LNCaP clone FGC (cell line): ENCODE results near the gene EEPD1.
A peak's percentile ranks its signal among the peaks of the same experiment; 100 is the strongest.

Experiments
- DNase-seq: peaks from one replicate; pipeline ENCODE4 v3.0.0-alpha.2; 2011; ENCODE audit warnings: low read depth
- H3K4me3 ChIP-seq: 2 replicates; pipeline ENCODE4 v1.5.1; 2011; ENCODE audit warnings: mild to moderate bottlenecking, low read depth, low read length, control low read depth
- CTCF ChIP-seq: IDR thresholded peaks from 2 replicates; pipeline ENCODE4 v1.5.1; 2012; ENCODE audit warnings: mild to moderate bottlenecking; ENCODE audit not compliant: control insufficient read depth, insufficient read depth; ENCODE audit errors: extremely low read depth

The EEPD1 gene

GRCh38 chr7:36295090-36295489, 142.0 kb downstream of the EEPD1 start:
- no peak overlapping the region for H3K4me3 ChIP-seq
- no peak for TF ChIP-seq CTCF
- DNase-seq, result peak; percentile 97

- H3K4me3 ChIP-seq, result no peak overlapping the region
- TF ChIP-seq CTCF, result no peak
- no peak for DNase-seq
Measured at GRCh38 chr7:36296284-36296683, 143.2 kb downstream of the EEPD1 start.

- no peak for DNase-seq
- no peak overlapping the region for H3K4me3 ChIP-seq
- no peak for TF ChIP-seq CTCF
Measured at GRCh38 chr7:36297364-36298009, 144.4 kb downstream of the EEPD1 start.

- no peak for DNase-seq
- TF ChIP-seq CTCF, result no peak
- H3K4me3 ChIP-seq, result no peak overlapping the region
Measured at GRCh38 chr7:36298106-36298505, 145.1 kb downstream of the EEPD1 start.

GRCh38 chr7:36299223-36299774, 146.2 kb downstream of the EEPD1 start:
- no peak overlapping the region for H3K4me3 ChIP-seq
- no peak for TF ChIP-seq CTCF
- DNase-seq, result no peak

- H3K4me3 ChIP-seq, result no peak overlapping the region
- TF ChIP-seq CTCF, result no peak
- DNase-seq, result no peak
Measured at GRCh38 chr7:36299823-36300341, 146.8 kb downstream of the EEPD1 start.
